Caco-2 (cell line): Measurements from ENCODE around the gene CD2AP. TPM values are rescaled to one million over a fixed set of nuclear protein-coding genes. Genes with fewer than 3 reads are reported as not detected.
"Not testable (repeated sequence)": the region's sequence is repeated elsewhere in the genome, so short reads cannot be mapped to it uniquely, and the experiment has no call there.

ENCODE experiments used
- BruUV-seq: library from RNA; stranded (reverse); fragments of 400-500 nt; replicated peaks from 2 replicates; lab custom pipeline; 2021; lab: Mats Ljungman, UMichigan
- CTCF ChIA-PET: fragments of 300-600 bp; sonication (Branson Sonifier 250); formaldehyde crosslinking; loops from one replicate; lab custom pipeline; 2022; ENCODE audit warnings: antibody characterized with exemption; lab: Charles Lee
- POLR2A ChIA-PET: fragments of 300-600 bp; sonication (Branson Sonifier 250); formaldehyde crosslinking; loops from one replicate; lab custom pipeline; 2022; ENCODE audit warnings: antibody characterized with exemption; lab: Charles Lee
- DNase-seq, 2 experiments: peaks; one replicate each; pipeline versions ENCODE4 v3.0.0 to v3.0.0-alpha.2; 2020 to 2022
- H3K27me3 ChIP-seq: replicated peaks from 2 replicates; pipeline ENCODE4 v1.6.0; 2011; ENCODE audit warnings: low read length; ENCODE audit not compliant: control insufficient read depth, insufficient read depth
- H3K36me3 ChIP-seq: 2 replicates; pipeline ENCODE4 v1.5.1; 2011; ENCODE audit warnings: low read length; ENCODE audit not compliant: control insufficient read depth, insufficient read depth
- H3K4me1 ChIP-seq: fragments of 250-450 bp; sonication (Bioruptor Pico); 2 replicates; pipeline ENCODE4 v1.5.1; 2020; ENCODE audit warnings: mild to moderate bottlenecking
- H3K4me3 ChIP-seq: 2 replicates; pipeline ENCODE4 v1.5.1; 2011; ENCODE audit warnings: low read depth, mild to moderate bottlenecking, control low read depth, low read length
- H3K9me3 ChIP-seq: fragments of 250-450 bp; sonication (Bioruptor Pico); 2 replicates; pipeline ENCODE4 v1.5.1; 2020; ENCODE audit warnings: mild to moderate bottlenecking, moderate library complexity
- H3K27ac Mint-ChIP-seq: one replicate; pipeline ENCODE4 v1.8.0; 2022; ENCODE audit warnings: mixed read lengths; ENCODE audit not compliant: unreplicated experiment
- H3K27me3 Mint-ChIP-seq: one replicate; pipeline ENCODE4 v1.8.0; 2022; ENCODE audit warnings: mixed read lengths; ENCODE audit not compliant: insufficient read depth, unreplicated experiment
- H3K36me3 Mint-ChIP-seq: one replicate; pipeline ENCODE4 v1.8.0; 2022; ENCODE audit warnings: mild to moderate bottlenecking, mixed read lengths; ENCODE audit not compliant: insufficient read depth, unreplicated experiment
- H3K4me1 Mint-ChIP-seq: one replicate; pipeline ENCODE4 v1.8.0; 2022; ENCODE audit warnings: low read depth, mixed read lengths; ENCODE audit not compliant: unreplicated experiment
- H3K4me3 Mint-ChIP-seq: one replicate; pipeline ENCODE4 v1.8.0; 2022; ENCODE audit warnings: mild to moderate bottlenecking, moderate library complexity, mixed read lengths; ENCODE audit not compliant: unreplicated experiment
- H3K9me3 Mint-ChIP-seq: one replicate; pipeline ENCODE4 v1.8.0; 2022; ENCODE audit warnings: mixed read lengths; ENCODE audit not compliant: unreplicated experiment
- intact Hi-C: fragments of 100-400 bp; cut with micrococcal nuclease; formaldehyde crosslinking; loops from one replicate; pipeline ENCODE4 v1.10.0; 2022; ENCODE audit not compliant: unreplicated experiment
- total RNA-seq: library from RNA; stranded (reverse); gene quantifications from 2 replicates; pipeline ENCODE4 v1.2.3, GENCODE V29; 2022
- TF ChIP-seq, protein P1 (sequence below), 2 experiments: fragments of 200-600 bp in 1 of 2; IDR thresholded peaks; 1 replicate in 1 of 2; 2 replicates in 1 of 2; pipeline versions ENCODE4 v1.5.1 to v1.8.0; 2011 to 2022; ENCODE audit warnings: antibody characterized with exemption in 1 of 2, control low read depth in 1 of 2, inconsistent platforms in 1 of 2, low read depth in 1 of 2, low read length in 1 of 2, mild to moderate bottlenecking in 1 of 2, moderate library complexity in 1 of 2; ENCODE audit not compliant: insufficient read depth in 1 of 2, severe bottlenecking in 1 of 2, unreplicated experiment in 1 of 2

Gene CD2AP
- total RNA-seq, 1 experiment from 2014 or later, result 65.3 TPM

DNA sequence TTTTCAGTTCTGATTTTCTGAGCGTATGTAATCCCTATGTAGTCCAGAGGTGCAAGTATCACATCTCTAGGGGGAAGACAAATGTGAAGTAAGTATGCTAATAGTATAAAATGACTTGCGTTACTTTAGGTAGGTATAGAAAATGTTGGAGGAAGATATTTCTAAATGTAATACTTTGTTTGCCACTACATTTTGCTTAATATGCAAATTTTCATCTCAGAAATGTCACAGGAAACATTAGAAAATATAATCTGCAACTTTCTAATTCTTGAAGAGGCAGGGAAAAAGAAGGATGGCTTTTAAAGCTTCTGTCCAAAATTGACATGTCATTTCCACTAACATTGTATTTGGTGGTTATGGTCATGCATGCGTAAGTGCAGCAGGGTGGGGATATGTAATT is 85.6 kb downstream of the CD2AP start:
- TF ChIP-seq, protein P1, sequence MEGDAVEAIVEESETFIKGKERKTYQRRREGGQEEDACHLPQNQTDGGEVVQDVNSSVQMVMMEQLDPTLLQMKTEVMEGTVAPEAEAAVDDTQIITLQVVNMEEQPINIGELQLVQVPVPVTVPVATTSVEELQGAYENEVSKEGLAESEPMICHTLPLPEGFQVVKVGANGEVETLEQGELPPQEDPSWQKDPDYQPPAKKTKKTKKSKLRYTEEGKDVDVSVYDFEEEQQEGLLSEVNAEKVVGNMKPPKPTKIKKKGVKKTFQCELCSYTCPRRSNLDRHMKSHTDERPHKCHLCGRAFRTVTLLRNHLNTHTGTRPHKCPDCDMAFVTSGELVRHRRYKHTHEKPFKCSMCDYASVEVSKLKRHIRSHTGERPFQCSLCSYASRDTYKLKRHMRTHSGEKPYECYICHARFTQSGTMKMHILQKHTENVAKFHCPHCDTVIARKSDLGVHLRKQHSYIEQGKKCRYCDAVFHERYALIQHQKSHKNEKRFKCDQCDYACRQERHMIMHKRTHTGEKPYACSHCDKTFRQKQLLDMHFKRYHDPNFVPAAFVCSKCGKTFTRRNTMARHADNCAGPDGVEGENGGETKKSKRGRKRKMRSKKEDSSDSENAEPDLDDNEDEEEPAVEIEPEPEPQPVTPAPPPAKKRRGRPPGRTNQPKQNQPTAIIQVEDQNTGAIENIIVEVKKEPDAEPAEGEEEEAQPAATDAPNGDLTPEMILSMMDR (IDR thresholded peaks at IDR 0.05; ENCODE audit: insufficient read depth in 1 of 2, low read depth in 1 of 2, low read length in 1 of 2, severe bottlenecking in 1 of 2, unreplicated experiment in 1 of 2), result no peak
- CTCF ChIA-PET, result no interaction called here
- Mint-ChIP-seq H3K27ac (no peak overlapping the region), H3K9me3 (no peaks in the 10 kb centered on the region), H3K27me3 (no peaks in the 10 kb centered on the region), H3K36me3 (peaks cover 31% of the 10 kb centered on the region), H3K4me1 (peaks cover 7% of the 10 kb centered on the region), H3K4me3 (no peak overlapping the region)
- POLR2A ChIA-PET, result no interaction called here
- H3K27me3 ChIP-seq, result no peaks in the 10 kb centered on the region
- no peaks in the 10 kb centered on the region for H3K4me1 ChIP-seq
- intact Hi-C loops, result no loop called here
- H3K9me3 ChIP-seq, result no peaks in the 10 kb centered on the region
- no peak overlapping the region for H3K4me3 ChIP-seq
- DNase-seq, result no peak
- BruUV-seq, result no TSS peak
- H3K36me3 ChIP-seq, result peaks cover 2% of the 10 kb centered on the region; the same call in 1 of the 2 replicates

DNA sequence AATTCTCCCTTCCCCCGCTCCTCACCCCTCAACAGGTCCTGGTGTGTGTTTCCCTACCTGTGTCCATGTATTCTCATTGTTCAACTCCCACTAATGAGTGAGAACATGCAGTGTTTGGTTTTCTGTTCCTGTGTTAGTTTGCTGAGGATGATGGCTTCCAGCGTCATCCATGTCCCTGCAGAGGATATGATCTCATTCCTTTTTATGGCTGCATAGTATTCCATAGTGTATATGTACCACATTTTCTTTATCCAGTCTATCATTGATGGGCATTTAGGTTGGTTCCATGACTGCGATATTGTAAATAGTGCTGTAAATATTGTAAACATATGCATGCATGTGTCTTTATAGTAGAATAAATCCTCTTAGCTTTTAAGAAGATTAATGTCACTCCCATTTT is 89.0 kb downstream of the CD2AP start:
- H3K4me1 ChIP-seq, intact Hi-C loops, H3K27me3 ChIP-seq, H3K9me3 Mint-ChIP-seq, CTCF ChIA-PET, POLR2A ChIA-PET, DNase-seq, H3K4me3 ChIP-seq, H3K9me3 ChIP-seq, H3K36me3 ChIP-seq, H3K4me1 Mint-ChIP-seq, H3K27me3 Mint-ChIP-seq, BruUV-seq, H3K27ac Mint-ChIP-seq, H3K4me3 Mint-ChIP-seq: not testable (repeated sequence)
- H3K36me3 Mint-ChIP-seq, result peaks cover 15% of the 10 kb centered on the region

DNA sequence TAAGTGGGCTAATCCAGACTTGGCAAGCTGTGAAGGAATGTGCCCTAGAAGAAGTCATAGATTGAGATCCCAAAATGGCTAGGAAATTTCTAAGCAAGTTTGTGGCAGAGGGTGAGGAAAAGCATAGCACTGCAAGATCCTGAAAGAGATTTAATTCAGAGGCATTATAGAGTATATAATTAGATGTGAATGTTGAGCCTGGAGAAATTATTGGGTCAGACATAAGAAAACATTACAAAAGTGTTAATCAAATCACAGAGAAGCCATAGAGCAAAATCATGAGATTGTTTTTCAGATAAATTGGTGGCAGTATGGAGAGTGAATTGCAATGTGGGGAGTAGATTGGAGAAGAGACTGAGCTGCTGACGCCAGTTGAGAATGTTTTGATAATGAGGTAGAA is 90.0 kb downstream of the CD2AP start:
- no peaks in the 10 kb centered on the region for H3K4me1 ChIP-seq
- POLR2A ChIA-PET, result no interaction called here
- Mint-ChIP-seq H3K27ac (no peak overlapping the region), H3K9me3 (no peaks in the 10 kb centered on the region), H3K4me3 (no peak overlapping the region), H3K4me1 (peaks cover 8% of the 10 kb centered on the region), H3K27me3 (no peaks in the 10 kb centered on the region), H3K36me3 (peaks cover 8% of the 10 kb centered on the region)
- no TSS peak for BruUV-seq
- no peaks in the 10 kb centered on the region for H3K27me3 ChIP-seq
- TF ChIP-seq, protein P1 (IDR thresholded peaks at IDR 0.05; ENCODE audit: insufficient read depth in 1 of 2, low read depth in 1 of 2, low read length in 1 of 2, severe bottlenecking in 1 of 2, unreplicated experiment in 1 of 2), result no peak
- no peaks in the 10 kb centered on the region for H3K9me3 ChIP-seq
- intact Hi-C loops, result no loop called here
- CTCF ChIA-PET, result no interaction called here
- no peak overlapping the region for H3K4me3 ChIP-seq
- no peak for DNase-seq
- no peaks in the 10 kb centered on the region; the same call in 1 of the 2 replicates for H3K36me3 ChIP-seq

DNA sequence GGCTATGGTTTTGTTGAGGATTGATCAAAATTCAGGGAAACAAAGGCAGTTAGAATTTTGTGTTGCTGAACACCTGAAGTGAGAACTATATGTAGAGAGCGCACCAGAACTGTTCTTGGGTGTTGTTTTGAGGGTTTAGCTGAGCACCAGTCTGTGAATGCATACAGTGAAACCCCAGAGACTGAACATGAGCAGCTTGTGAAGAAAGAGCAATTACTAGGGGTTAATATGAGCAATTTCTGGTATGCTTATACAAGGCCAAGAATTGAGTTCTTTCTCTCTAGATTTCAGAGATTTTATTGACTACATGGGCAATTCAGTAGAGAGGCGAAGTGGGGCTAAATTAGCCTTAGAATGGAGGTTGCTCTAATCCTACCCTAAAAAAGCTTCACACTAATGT is 93.9 kb downstream of the CD2AP start:
- H3K4me3 ChIP-seq, result no peak overlapping the region
- no peaks in the 10 kb centered on the region for H3K9me3 Mint-ChIP-seq
- no peaks in the 10 kb centered on the region for H3K27me3 ChIP-seq
- ChIA-PET CTCF (no interaction called here), POLR2A (no interaction called here)
- no peak for DNase-seq
- no peak overlapping the region for H3K4me3 Mint-ChIP-seq
- H3K4me1 ChIP-seq, result no peaks in the 10 kb centered on the region
- no peak overlapping the region for H3K27ac Mint-ChIP-seq
- TF ChIP-seq, protein P1 (IDR thresholded peaks at IDR 0.05; ENCODE audit: insufficient read depth in 1 of 2, low read depth in 1 of 2, low read length in 1 of 2, severe bottlenecking in 1 of 2, unreplicated experiment in 1 of 2), result no peak
- H3K9me3 ChIP-seq, result no peaks in the 10 kb centered on the region
- no TSS peak for BruUV-seq
- H3K4me1 Mint-ChIP-seq, result peaks cover 8% of the 10 kb centered on the region
- H3K36me3 ChIP-seq, result no peaks in the 10 kb centered on the region
- H3K27me3 Mint-ChIP-seq, result no peaks in the 10 kb centered on the region
- H3K36me3 Mint-ChIP-seq, result no peaks in the 10 kb centered on the region
- intact Hi-C loops, result no loop called here
